IPS-18c (cell line): Measurements from ENCODE around the gene RAB31.

ENCODE experiments used
- H3K4me3 ChIP-seq: 2 replicates; pipeline ENCODE4 v1.7.0; 2013; ENCODE audit warnings: low read depth, mild to moderate bottlenecking, low read length, moderate library complexity; ENCODE audit not compliant: insufficient read depth
- H3K9me3 ChIP-seq: one replicate; pipeline ENCODE4 v1.6.1; 2013; ENCODE audit warnings: mild to moderate bottlenecking, low read length, moderate library complexity; ENCODE audit not compliant: control insufficient read depth, insufficient read depth

Gene RAB31

GRCh38 chr18:9910071-9910470 lies 202.0 kb downstream of the RAB31 start:
- peaks cover 2% of the 10 kb centered on the region for H3K9me3 ChIP-seq
- no peak overlapping the region for H3K4me3 ChIP-seq

GRCh38 chr18:9910661-9911060 lies 202.6 kb downstream of the RAB31 start:
- Histone ChIP-seq H3K4me3 (no peak overlapping the region), H3K9me3 (peaks cover 2% of the 10 kb centered on the region)

DNA sequence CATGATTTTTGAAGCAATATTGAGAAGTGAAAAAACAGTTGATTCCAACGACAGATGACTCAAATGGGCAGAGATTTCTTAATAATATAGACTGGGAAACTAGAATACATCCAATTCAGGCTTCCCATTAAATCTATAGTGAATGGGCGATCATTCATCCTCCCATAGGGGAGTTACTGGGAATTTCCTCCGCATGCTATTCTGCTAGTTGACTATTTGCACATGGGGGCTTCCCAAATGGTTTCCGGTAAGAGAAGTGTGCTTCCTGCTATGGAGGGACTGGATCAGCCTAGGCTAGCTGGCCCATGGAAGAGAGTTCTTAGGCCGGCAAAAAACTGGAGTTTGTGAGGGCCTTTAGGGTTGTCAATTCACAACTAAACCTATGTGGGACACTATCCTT lies 203.1 kb downstream of the RAB31 start:
- Histone ChIP-seq H3K9me3 (peaks cover 2% of the 10 kb centered on the region), H3K4me3 (no peak overlapping the region)
